ENCODE data around the gene PGS1.

- TF ChIP-seq CTCF (IDR thresholded peaks at IDR 0.05), result no peak
- TF ChIP-seq POLR2A (IDR thresholded peaks at IDR 0.05), result no peak
These were observed 22.7 kb upstream of the PGS1 start for GRCh38 chr17:78355701-78356100.
